Fibroblast of the aortic adventitia (primary cell): ENCODE measurements around the gene NVL. TPM values are rescaled to one million over a fixed set of nuclear protein-coding genes. Genes with fewer than 3 reads are reported as not detected.

Experiments
- DNase-seq: peaks from one replicate; pipeline ENCODE4 v3.0.0-alpha.2; 2010; ENCODE audit warnings: low read depth
- H3K4me3 ChIP-seq: 2 replicates; pipeline ENCODE4 v1.5.1; 2011; ENCODE audit warnings: low read depth, mild to moderate bottlenecking, control low read depth, low read length, moderate library complexity
- CTCF ChIP-seq: IDR thresholded peaks from 2 replicates; pipeline ENCODE4 v1.5.1; 2011; ENCODE audit warnings: mild to moderate bottlenecking, low read length, control low read depth, inconsistent platforms; ENCODE audit not compliant: insufficient read depth
- total RNA-seq: library from RNA; depleted of rRNA; stranded (reverse); fragments of >200 nt; gene quantifications from 2 replicates; pipeline ENCODE4 v1.2.3, GENCODE V29; 2012; ENCODE audit warnings: low replicate concordance

Gene NVL
- total RNA-seq, 1 donor = 27.7 TPM

- DNase-seq = no peak
- no peak for TF ChIP-seq CTCF
- H3K4me3 ChIP-seq = no peak overlapping the region
These were observed 91.8 kb downstream of the NVL start for GRCh38 chr1:224238212-224238611.

GRCh38 chr1:224237119-224237881, 92.7 kb downstream of the NVL start:
- TF ChIP-seq CTCF = no peak
- no peak for DNase-seq
- H3K4me3 ChIP-seq = no peak overlapping the region

- no peak for DNase-seq
- H3K4me3 ChIP-seq = no peak overlapping the region
- no peak for TF ChIP-seq CTCF
These were observed 94.0 kb downstream of the NVL start for GRCh38 chr1:224235813-224236493.

- DNase-seq = no peak
- no peak overlapping the region for H3K4me3 ChIP-seq
- no peak for TF ChIP-seq CTCF
These were observed 96.0 kb downstream of the NVL start for GRCh38 chr1:224234017-224234416.

- no peak for DNase-seq
- no peak overlapping the region for H3K4me3 ChIP-seq
- no peak for TF ChIP-seq CTCF
These were observed 103.0 kb downstream of the NVL start for GRCh38 chr1:224226849-224227502.

GRCh38 chr1:224223819-224224714, 105.9 kb downstream of the NVL start:
- no peak overlapping the region for H3K4me3 ChIP-seq
- peak; percentile 80 for DNase-seq
- TF ChIP-seq CTCF = no peak
